H1 (cell line): ENCODE measurements around the gene TP53BP2. TPM values are rescaled to one million over a fixed set of nuclear protein-coding genes. Genes with fewer than 3 reads are reported as not detected.

Source experiments
- CTCF ChIA-PET: fragments of 300-600 bp; sonication (Branson Sonifier 250); formaldehyde crosslinking; loops from one replicate; lab custom pipeline; 2021; ENCODE audit not compliant: partially characterized antibody; lab: Charles Lee
- POLR2A ChIA-PET: fragments of 300-600 bp; sonication (Branson Sonifier 250); formaldehyde crosslinking; loops from one replicate; lab custom pipeline; 2021; ENCODE audit warnings: inconsistent platforms; ENCODE audit not compliant: partially characterized antibody; lab: Charles Lee
- DNase-seq, 2 experiments: peaks; one replicate each; pipeline versions ENCODE4 v3.0.0 to v3.0.0-alpha.2; 2010 to 2022; ENCODE audit warnings: low spot score in 2 of 2, low read depth in 1 of 2, mixed read lengths in 1 of 2
- FAIRE-seq: peaks from 2 replicates; lab custom pipeline; 2011; peaks lifted over from hg19 to GRCh38; lab: Jason Lieb, UNC
- H2AFZ ChIP-seq: 2 replicates; pipeline ENCODE4 v1.8.1; 2012; ENCODE audit warnings: low read length, inconsistent platforms
- H2AK5ac ChIP-seq: 2 replicates; pipeline ENCODE4 v1.6.1; 2013; ENCODE audit warnings: low read depth, low read length
- H2BK120ac ChIP-seq: replicated peaks from 2 replicates; pipeline ENCODE3; 2013; ENCODE audit warnings: low read depth, low read length, inconsistent platforms
- H2BK12ac ChIP-seq: 2 replicates; pipeline ENCODE4 v1.6.1; 2013; ENCODE audit warnings: low read depth, low read length
- H2BK15ac ChIP-seq: 2 replicates; pipeline ENCODE4 v1.6.1; 2013; ENCODE audit warnings: low read length
- H2BK20ac ChIP-seq: 2 replicates; pipeline ENCODE4 v1.6.1; 2013; ENCODE audit warnings: low read length
- H2BK5ac ChIP-seq: 2 replicates; pipeline ENCODE4 v1.6.1; 2013; ENCODE audit warnings: low read depth, low read length
- H3K14ac ChIP-seq: 2 replicates; pipeline ENCODE4 v1.6.1; 2013; ENCODE audit warnings: inconsistent platforms; ENCODE audit not compliant: insufficient read length
- H3K18ac ChIP-seq: 2 replicates; pipeline ENCODE4 v1.6.1; 2013; ENCODE audit warnings: low read length; ENCODE audit errors: extremely low read depth
- H3K23ac ChIP-seq: 2 replicates; pipeline ENCODE4 v1.6.1; 2013; ENCODE audit warnings: inconsistent platforms; ENCODE audit not compliant: insufficient read length
- H3K23me2 ChIP-seq: 2 replicates; pipeline ENCODE4 v1.6.1; 2013; ENCODE audit warnings: low read depth, low read length
- H3K27ac ChIP-seq: 2 replicates; pipeline ENCODE4 v1.6.1; 2011; ENCODE audit warnings: low read depth, low read length, inconsistent platforms
- H3K27me3 ChIP-seq, 4 experiments: replicated peaks in 1 of 4; 1 replicate in 1 of 4; 2 replicates in 3 of 4; pipeline versions ENCODE4 v1.6.1 to v1.8.1; 2011 to 2013; ENCODE audit warnings: low read length in 3 of 4, mild to moderate bottlenecking in 3 of 4, inconsistent platforms in 2 of 4, mixed read lengths in 2 of 4, moderate library complexity in 1 of 4; ENCODE audit not compliant: control insufficient read depth in 3 of 4, insufficient read depth in 3 of 4; ENCODE audit errors: extremely low read depth in 1 of 4
- H3K36me3 ChIP-seq, 4 experiments: 2 replicates each; pipeline versions ENCODE4 v1.6.1 to v1.8.1; 2011 to 2013; ENCODE audit warnings: mild to moderate bottlenecking in 4 of 4, low read length in 3 of 4, moderate library complexity in 2 of 4, control low read depth in 1 of 4, inconsistent platforms in 1 of 4; ENCODE audit not compliant: insufficient read depth in 4 of 4, control insufficient read depth in 2 of 4
- H3K4ac ChIP-seq: replicated peaks from 2 replicates; pipeline ENCODE3; 2013; ENCODE audit warnings: low read length, low read depth, mixed read lengths, inconsistent platforms; ENCODE audit not compliant: insufficient read length
- H3K4me1 ChIP-seq, 4 experiments: replicated peaks in 1 of 4; 1 replicate in 1 of 4; 2 replicates in 3 of 4; pipeline versions ENCODE4 v1.6.1 to v1.8.1; 2011 to 2013; ENCODE audit warnings: low read length in 3 of 4, inconsistent platforms in 2 of 4, mixed read lengths in 1 of 4; ENCODE audit not compliant: insufficient read depth in 4 of 4, control insufficient read depth in 3 of 4
- H3K4me2 ChIP-seq, 2 experiments: 2 replicates each; pipeline versions ENCODE4 v1.6.1 to v1.8.1; 2011 to 2013; ENCODE audit warnings: low read depth in 2 of 2, low read length in 2 of 2, control low read depth in 1 of 2, inconsistent platforms in 1 of 2, mild to moderate bottlenecking in 1 of 2; ENCODE audit not compliant: insufficient read depth in 1 of 2
- H3K4me3 ChIP-seq, 4 experiments: fragments of 200-600, 300-600 bp in 1 of 4; sonication (generic), shearing (Covaris generic), sonication (Bioruptor Twin) in 1 of 4; 2 replicates each; pipeline versions ENCODE4 v1.5.1 to v1.8.1; 2011 to 2016; ENCODE audit warnings: low read length in 4 of 4, low read depth in 3 of 4, control low read depth in 2 of 4, inconsistent platforms in 2 of 4, mild to moderate bottlenecking in 2 of 4, mixed read lengths in 1 of 4, moderate library complexity in 1 of 4; ENCODE audit not compliant: insufficient read depth in 2 of 4; ENCODE audit errors: extremely low read depth in 1 of 4
- H3K56ac ChIP-seq: replicated peaks from 2 replicates; pipeline ENCODE3; 2013; ENCODE audit warnings: low read depth, mild to moderate bottlenecking, mixed read lengths, low read length, inconsistent platforms; ENCODE audit not compliant: insufficient read length
- H3K79me1 ChIP-seq: 2 replicates; pipeline ENCODE4 v1.6.1; 2013; ENCODE audit warnings: low read depth, low read length, control low read depth
- H3K79me2 ChIP-seq, 2 experiments: 2 replicates each; pipeline versions ENCODE4 v1.6.1 to v1.8.1; 2012 to 2013; ENCODE audit warnings: low read length in 2 of 2, mild to moderate bottlenecking in 2 of 2, inconsistent platforms in 1 of 2; ENCODE audit not compliant: insufficient read depth in 2 of 2, control insufficient read depth in 1 of 2
- H3K9ac ChIP-seq, 4 experiments: replicated peaks in 1 of 4; 1 replicate in 1 of 4; 2 replicates in 3 of 4; pipeline versions ENCODE4 v1.6.1 to v1.8.1; 2011 to 2013; ENCODE audit warnings: low read depth in 3 of 4, low read length in 3 of 4, control low read depth in 2 of 4, mild to moderate bottlenecking in 2 of 4, moderate library complexity in 2 of 4, inconsistent platforms in 1 of 4; ENCODE audit errors: extremely low read depth in 1 of 4
- H3K9me3 ChIP-seq, 2 experiments: 2 replicates each; pipeline versions ENCODE4 v1.6.1 to v1.8.1; 2012 to 2013; ENCODE audit warnings: mild to moderate bottlenecking in 2 of 2, moderate library complexity in 2 of 2, control low read depth in 1 of 2, inconsistent platforms in 1 of 2, low read depth in 1 of 2, low read length in 1 of 2, mixed read lengths in 1 of 2; ENCODE audit not compliant: insufficient read depth in 2 of 2
- H4K20me1 ChIP-seq, 2 experiments: replicated peaks in 1 of 2; 2 replicates each; pipeline versions ENCODE3 to v1.8.1; 2011 to 2013; ENCODE audit warnings: inconsistent platforms in 2 of 2, low read length in 2 of 2, mild to moderate bottlenecking in 1 of 2; ENCODE audit not compliant: insufficient read depth in 2 of 2, control insufficient read depth in 1 of 2
- H4K5ac ChIP-seq: 2 replicates; pipeline ENCODE4 v1.6.1; 2013; ENCODE audit warnings: low read length, low read depth, mixed read lengths, inconsistent platforms; ENCODE audit not compliant: insufficient read length
- H4K8ac ChIP-seq: 2 replicates; pipeline ENCODE4 v1.8.0; 2013; ENCODE audit warnings: mild to moderate bottlenecking, moderate library complexity, low read length, inconsistent platforms; ENCODE audit not compliant: insufficient read depth; ENCODE audit errors: extremely low read depth
- H4K91ac ChIP-seq: replicated peaks from 2 replicates; pipeline ENCODE3; 2013; ENCODE audit warnings: low read length, mixed read lengths, inconsistent platforms; ENCODE audit not compliant: insufficient read length
- ASH2L ChIP-seq: fragments of 200-600, 300-600 bp; sonication (generic); IDR thresholded peaks from one replicate; pipeline ENCODE4 v1.7.1; 2017; ENCODE audit warnings: low read length
- BCL11A ChIP-seq, 2 experiments: IDR thresholded peaks; one replicate each; pipeline ENCODE4 v1.6.1; 2011; ENCODE audit warnings: low read depth in 2 of 2, low read length in 2 of 2, mild to moderate bottlenecking in 2 of 2
- CBX5 ChIP-seq: fragments of 300-800, 300-1000 bp; sonication (generic); IDR thresholded peaks from 2 replicates; pipeline ENCODE4 v1.7.1; 2016; ENCODE audit warnings: antibody characterized with exemption, low read length, low read depth
- EP300 ChIP-seq, 2 experiments: IDR thresholded peaks; 1 replicate in 1 of 2; 2 replicates in 1 of 2; pipeline ENCODE4 v1.6.1; 2011 to 2012; ENCODE audit warnings: low read depth in 2 of 2, low read length in 2 of 2, mild to moderate bottlenecking in 2 of 2, borderline replicate concordance in 1 of 2, inconsistent platforms in 1 of 2, moderate library complexity in 1 of 2
- GABPA ChIP-seq: IDR thresholded peaks from 2 replicates; pipeline ENCODE4 v1.6.1; 2011; ENCODE audit warnings: mild to moderate bottlenecking, low read length, moderate library complexity, borderline replicate concordance; ENCODE audit not compliant: insufficient read depth
- HDAC6 ChIP-seq: IDR thresholded peaks from one replicate; pipeline ENCODE4 v1.7.1; 2012; ENCODE audit warnings: low read depth, mild to moderate bottlenecking, inconsistent platforms, low read length, moderate library complexity
- PHF8 ChIP-seq: fragments of 200-600 bp; sonication (generic); conservative IDR thresholded peaks from 2 replicates; pipeline ENCODE4 v1.7.1; 2012; ENCODE audit warnings: low read depth, mild to moderate bottlenecking, inconsistent platforms, low read length, moderate library complexity
- POLR2AphosphoS5 ChIP-seq: IDR thresholded peaks from 2 replicates; pipeline ENCODE4 v1.6.1; 2011; ENCODE audit warnings: low read depth, low read length
- SUZ12 ChIP-seq: fragments of 200-600 bp; sonication (generic); IDR thresholded peaks from 2 replicates; pipeline ENCODE4 v1.6.1; 2012; ENCODE audit warnings: mild to moderate bottlenecking, inconsistent platforms, low read length, moderate library complexity, mixed read lengths
- TBP ChIP-seq: IDR thresholded peaks from 2 replicates; pipeline ENCODE4 v1.6.1; 2011; ENCODE audit warnings: low read depth, low read length, improper control_type of control experiment
- YY1 ChIP-seq: IDR thresholded peaks from 2 replicates; pipeline ENCODE4 v1.6.1; 2011; ENCODE audit warnings: low read depth, mild to moderate bottlenecking, low read length
- WGBS, 2 experiments: shearing (Covaris generic) in 1 of 2; methylation state at CpG; one replicate each; pipeline versions ENCODE4 v1.1.6 to v1.1.7; 2013 to 2015; ENCODE audit warnings: low lambda C conversion rate in 2 of 2, mixed read lengths in 2 of 2, inconsistent platforms in 1 of 2, low coverage in 1 of 2, missing lambda C conversion rate in 1 of 2; ENCODE audit not compliant: insufficient replicate concordance in 2 of 2, insufficient coverage in 1 of 2, insufficient read length in 1 of 2; ENCODE audit errors: extremely low coverage in 1 of 2, missing lambda C conversion rate in 1 of 2; 5-methylcytosine and 5-hydroxymethylcytosine counted together
- polyA plus RNA-seq, 7 experiments: library from polyadenylated mRNA; depleted of rRNA in 3 of 7; stranded (reverse) in 5 of 7; unstranded in 2 of 7; fragments of >200 nt in 5 of 7; fragments of 200-250 nt in 2 of 7; gene quantifications; 1 replicate in 5 of 7; 2 replicates in 1 of 7; 4 replicates in 1 of 7; pipeline versions ENCODE4 v1.2.1 to v1.2.3, GENCODE V29; 2011 to 2013; ENCODE audit warnings: missing spikeins in 2 of 7, mixed read lengths in 2 of 7
- total RNA-seq: library from RNA; stranded (reverse); fragmentation: NEBNext Ultra II Directional; extraction: Animal tissue kit (Norgen Biotek cat#: 25700); gene quantifications from 2 replicates; pipeline ENCODE4 v1.2.1, GENCODE V29; 2021
- TF ChIP-seq, protein P1 (sequence below), 3 experiments: IDR thresholded peaks; 1 replicate in 2 of 3; 2 replicates in 1 of 3; pipeline versions ENCODE4 v1.5.1 to v1.6.1; 2011; ENCODE audit warnings: low read length in 3 of 3, mild to moderate bottlenecking in 3 of 3, inconsistent platforms in 2 of 3, low read depth in 1 of 3, moderate library complexity in 1 of 3; ENCODE audit not compliant: insufficient read depth in 1 of 3; ENCODE audit errors: control extremely low read depth in 1 of 3

TP53BP2 gene
- total and polyA plus RNA-seq, 2 of the 8 experiments (the other 6 are each of a cell fraction or from before 2014, with no cell fraction given) = 18.0 to 38.7 TPM

DNA sequence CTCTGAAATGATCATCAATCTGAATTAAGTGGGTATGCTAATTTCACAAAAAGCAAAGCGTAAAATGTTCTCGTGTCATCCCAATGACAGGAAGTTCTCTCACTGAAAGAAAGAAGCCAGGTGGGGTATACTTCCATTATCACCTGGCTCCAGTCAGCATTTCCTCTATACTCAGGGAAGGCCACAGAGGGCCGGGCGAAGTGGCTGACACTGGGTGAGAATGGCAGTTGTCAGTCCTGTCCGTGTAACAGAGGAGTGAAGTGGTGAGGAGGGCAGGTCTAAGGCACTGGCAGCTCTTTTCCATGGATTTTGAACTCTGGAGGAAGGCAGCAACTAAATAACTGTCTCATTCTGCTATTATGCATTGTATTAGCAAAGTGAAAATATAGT is 73.0 kb downstream of the TP53BP2 start:
- Histone ChIP-seq H3K23me2 (no peaks in the 10 kb centered on the region), H3K18ac (no peak overlapping the region), H2BK20ac (no peak overlapping the region), H4K91ac (no peak overlapping the region), H3K79me1 (no peaks in the 10 kb centered on the region), H3K27me3 (no peaks in the 10 kb centered on the region), H2BK5ac (no peak overlapping the region), H2AFZ (no peak overlapping the region), H4K8ac (no peak overlapping the region), H3K4me1 (peaks cover 0 to 5% (median 2%) of the 10 kb centered on the region in 4 experiments; a peak in 2 of 7 replicates), H2BK120ac (no peak overlapping the region), H2BK15ac (no peak overlapping the region), H3K27ac (no peak overlapping the region), H4K20me1 (no peaks in the 10 kb centered on the region), H2BK12ac (no peak overlapping the region), H3K36me3 (peaks cover 5 to 28% (median 20%) of the 10 kb centered on the region in 4 experiments), H3K9ac (no peak overlapping the region), H4K5ac (no peak overlapping the region), H3K9me3 (no peaks in the 10 kb centered on the region), H3K4ac (no peak overlapping the region), H3K14ac (no peak overlapping the region), H3K4me3 (no peak overlapping the region), H2AK5ac (no peak overlapping the region), H3K23ac (no peak overlapping the region), H3K4me2 (no peak overlapping the region), H3K56ac (no peak overlapping the region), H3K79me2 (no peaks in the 10 kb centered on the region)
- DNase-seq = no peak
- CTCF ChIA-PET = interaction anchor here (0.7 to 3.8 kb wide), 5 partner anchors 8 to 278 kb away, joined by 3 to 13 read pairs (median 4); no protein-coding TSS in a partner anchor
- 83% methylated on average over 5 of the region's 5 CpGs; no CpG with 5 or more reads in 1 of the 2 experiments for WGBS, 2 experiments
- POLR2A ChIA-PET = interaction anchor here (2.1 kb wide), 1 partner anchor 12 kb away, joined by 4 read pairs; no protein-coding TSS in a partner anchor
- FAIRE-seq = no peak
- TF ChIP-seq BCL11A (IDR thresholded peaks at IDR 0.05; ENCODE audit: low read depth in 2 of 2, low read length in 2 of 2) = no peak
- TF ChIP-seq TBP = no peak
- TF ChIP-seq, protein P1, sequence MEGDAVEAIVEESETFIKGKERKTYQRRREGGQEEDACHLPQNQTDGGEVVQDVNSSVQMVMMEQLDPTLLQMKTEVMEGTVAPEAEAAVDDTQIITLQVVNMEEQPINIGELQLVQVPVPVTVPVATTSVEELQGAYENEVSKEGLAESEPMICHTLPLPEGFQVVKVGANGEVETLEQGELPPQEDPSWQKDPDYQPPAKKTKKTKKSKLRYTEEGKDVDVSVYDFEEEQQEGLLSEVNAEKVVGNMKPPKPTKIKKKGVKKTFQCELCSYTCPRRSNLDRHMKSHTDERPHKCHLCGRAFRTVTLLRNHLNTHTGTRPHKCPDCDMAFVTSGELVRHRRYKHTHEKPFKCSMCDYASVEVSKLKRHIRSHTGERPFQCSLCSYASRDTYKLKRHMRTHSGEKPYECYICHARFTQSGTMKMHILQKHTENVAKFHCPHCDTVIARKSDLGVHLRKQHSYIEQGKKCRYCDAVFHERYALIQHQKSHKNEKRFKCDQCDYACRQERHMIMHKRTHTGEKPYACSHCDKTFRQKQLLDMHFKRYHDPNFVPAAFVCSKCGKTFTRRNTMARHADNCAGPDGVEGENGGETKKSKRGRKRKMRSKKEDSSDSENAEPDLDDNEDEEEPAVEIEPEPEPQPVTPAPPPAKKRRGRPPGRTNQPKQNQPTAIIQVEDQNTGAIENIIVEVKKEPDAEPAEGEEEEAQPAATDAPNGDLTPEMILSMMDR (IDR thresholded peaks at IDR 0.05; ENCODE audit: control extremely low read depth in 1 of 3, insufficient read depth in 1 of 3, low read depth in 1 of 3, low read length in 3 of 3) = no peak
- no peak for TF ChIP-seq GABPA
- TF ChIP-seq CBX5 = no peak
- no peak for TF ChIP-seq HDAC6
- TF ChIP-seq EP300 (IDR thresholded peaks at IDR 0.05; ENCODE audit: borderline replicate concordance in 1 of 2, low read depth in 2 of 2, low read length in 2 of 2) = no peak
- no peak for TF ChIP-seq ASH2L
- TF ChIP-seq PHF8 = no peak
- TF ChIP-seq SUZ12 = no peak
- no peak for TF ChIP-seq YY1
- TF ChIP-seq POLR2AphosphoS5 = no peak
